ENCODE results near the gene JARID2. TPM values are rescaled to one million over a fixed set of nuclear protein-coding genes. Genes with fewer than 3 reads are reported as not detected.

Gene JARID2
- total and polyA plus RNA-seq, 9 of the 15 experiments (the other 6 are each of a cell fraction or from before 2014, with no cell fraction given): 5.0 to 29.0 (median 15.6) TPM

- TF ChIP-seq ZNF592 (IDR thresholded peaks at IDR 0.05) (0 out of 2 replicates have a peak, but pooled peaks have one; percentile 21), STAT6 (CRISPR knock-in tag; IDR thresholded peaks at IDR 0.05) (no peak), YBX1 (IDR thresholded peaks at IDR 0.05) (no peak), FOXO4 (CRISPR knock-in tag; IDR thresholded peaks at IDR 0.05) (no peak), ZNF75A (CRISPR knock-in tag; IDR thresholded peaks at IDR 0.05) (no peak), MXI1 (IDR thresholded peaks at IDR 0.05; ENCODE audit: low read depth, low read length) (no peak), FOXK2 (conservative IDR thresholded peaks at IDR 0.05 in 1 of 2, IDR thresholded peaks at IDR 0.05 in 1 of 2; ENCODE audit: low read depth in 2 of 2) (no peak), ZNF263 (CRISPR knock-in tag; IDR thresholded peaks at IDR 0.05; ENCODE audit: borderline replicate concordance) (no peak), NFE2 (IDR thresholded peaks at IDR 0.05; ENCODE audit: low read depth) (no peak), LARP7 (IDR thresholded peaks at IDR 0.05) (no peak), CLOCK (CRISPR knock-in tag; IDR thresholded peaks at IDR 0.05; ENCODE audit: borderline replicate concordance) (no peak), TEAD1 (CRISPR knock-in tag; IDR thresholded peaks at IDR 0.05) (no peak), BCL6 (CRISPR knock-in tag; IDR thresholded peaks at IDR 0.05) (no peak), HNRNPLL (IDR thresholded peaks at IDR 0.05; ENCODE audit: low read depth, low read length, poor library complexity, severe bottlenecking) (no peak), ETV1 (tag; conservative IDR thresholded peaks at IDR 0.05; ENCODE audit: low read depth) (no peak)
These were observed 195.5 kb downstream of the JARID2 start (continued) for GRCh38 chr6:15441215-15441868.

Data from K562 (cell line).